K562 (cell line): ENCODE data around the gene ODC1. TPM values are rescaled to one million over a fixed set of nuclear protein-coding genes. Genes with fewer than 3 reads are reported as not detected.

ENCODE experiments used
- ARHGAP35 ChIP-seq: fragments of 450-650 bp; IDR thresholded peaks from 2 replicates; pipeline ENCODE4 v1.6.1; 2018; ENCODE audit not compliant: partially characterized antibody
- ELF1 ChIP-seq: fragments of 200-800 bp; sonication (Bioruptor generic); IDR thresholded peaks from 2 replicates; pipeline ENCODE4 v1.6.1; 2016; ENCODE audit warnings: missing genetic modification characterization, missing compliant biosample characterization
- GTF2E2 ChIP-seq: fragments of 200-800 bp; sonication (Bioruptor generic); IDR thresholded peaks from 2 replicates; pipeline ENCODE4 v1.6.1; 2016; ENCODE audit warnings: missing genetic modification characterization, missing compliant biosample characterization
- HMGN3 ChIP-seq: IDR thresholded peaks from 2 replicates; pipeline ENCODE4 v1.6.1; 2011; ENCODE audit warnings: borderline replicate concordance, low read depth, mild to moderate bottlenecking, mixed read lengths, low read length; ENCODE audit not compliant: insufficient read length; ENCODE audit errors: extremely low read depth
- JUN ChIP-seq, 2 experiments: sonication (generic) in 1 of 2; formaldehyde crosslinking in 1 of 2; IDR thresholded peaks; 2 replicates each; pipeline versions ENCODE4 v1.6.1 to v1.8.0; 2012 to 2022; ENCODE audit warnings: borderline replicate concordance in 2 of 2, mild to moderate bottlenecking in 2 of 2, improper control_type of control experiment in 1 of 2, low read depth in 1 of 2, low read length in 1 of 2, missing genetic modification reagents in 1 of 2
- KDM5B ChIP-seq: fragments of 200-600 bp; sonication (generic); IDR thresholded peaks from 2 replicates; pipeline ENCODE4 v1.6.1; 2012; ENCODE audit warnings: low read depth, mild to moderate bottlenecking, moderate library complexity, low read length, control low read depth, inconsistent platforms; ENCODE audit not compliant: insufficient replicate concordance
- KLF1 ChIP-seq: fragments of 450-650 bp; IDR thresholded peaks from 2 replicates; pipeline ENCODE4 v1.6.1; 2016; ENCODE audit warnings: missing genetic modification characterization, missing compliant biosample characterization
- KLF6 ChIP-seq: fragments of 250-450 bp; sonication (Bioruptor Pico); IDR thresholded peaks from 2 replicates; pipeline ENCODE4 v1.4.0; 2020; ENCODE audit warnings: mild to moderate bottlenecking, moderate library complexity, borderline replicate concordance
- MAZ ChIP-seq, 2 experiments: fragments of 450-650 bp in 1 of 2; sonication (generic) in 1 of 2; formaldehyde crosslinking; IDR thresholded peaks in 1 of 2; conservative IDR thresholded peaks in 1 of 2; 2 replicates each; pipeline versions ENCODE4 v1.4.0 to v1.5.0; 2020; ENCODE audit warnings: mild to moderate bottlenecking in 1 of 2, missing genetic modification reagents in 1 of 2
- PTBP1 ChIP-seq: fragments of 200-400 bp; formaldehyde crosslinking; IDR thresholded peaks from 2 replicates; pipeline ENCODE4 v1.6.1; 2017; ENCODE audit warnings: low read depth, low read length
- RBM25 ChIP-seq: fragments of 200-400 bp; formaldehyde crosslinking; IDR thresholded peaks from 2 replicates; pipeline ENCODE4 v1.6.1; 2018; ENCODE audit warnings: low read length, low read depth, moderate library complexity; ENCODE audit not compliant: severe bottlenecking
- SMARCE1 ChIP-seq: fragments of 450-650 bp; IDR thresholded peaks from 2 replicates; pipeline ENCODE4 v1.7.1; 2016; ENCODE audit warnings: mild to moderate bottlenecking
- ZBED1 ChIP-seq: IDR thresholded peaks from 2 replicates; pipeline ENCODE4 v1.6.1; 2014
- ZNF263 ChIP-seq: sonication (generic); formaldehyde crosslinking; IDR thresholded peaks from 2 replicates; pipeline ENCODE4 v1.8.0; 2022; ENCODE audit warnings: mild to moderate bottlenecking, missing genetic modification reagents, borderline replicate concordance
- polyA plus RNA-seq, 8 experiments: library from polyadenylated mRNA; depleted of rRNA in 4 of 8; stranded (reverse) in 5 of 8; unstranded in 3 of 8; fragments of >200 nt; fragmentation: Nextera tagmentation in 2 of 8; fragmentation: Illumina TruSeq in 1 of 8; extraction: Ambion mirVana in 2 of 8; extraction: Trizol in 1 of 8; gene quantifications; 2 replicates each; pipeline versions ENCODE4 v1.2.1 to v1.2.3, GENCODE V29; 2011 to 2014; ENCODE audit warnings: inconsistent platforms in 1 of 8, missing spikeins in 1 of 8
- total RNA-seq, 7 experiments: library from RNA; depleted of rRNA in 6 of 7; stranded (reverse); fragments of >200 nt in 6 of 7; fragmentation: Illumina TruSeq in 2 of 7; extraction: Trizol in 2 of 7; gene quantifications; 2 replicates each; pipeline versions ENCODE4 v1.2.1 to v1.2.3, GENCODE V29; 2011 to 2021; ENCODE audit warnings: low replicate concordance in 1 of 7
- TF ChIP-seq, protein P1 (sequence below): fragments of 450-650 bp; IDR thresholded peaks from 2 replicates; pipeline ENCODE4 v1.6.1; 2018; ENCODE audit warnings: mild to moderate bottlenecking, low read depth; ENCODE audit not compliant: partially characterized antibody
- TF ChIP-seq, protein P2 (sequence below), 2 experiments: fragments of 450-650 bp in 1 of 2; IDR thresholded peaks; 2 replicates each; pipeline ENCODE4 v1.6.1; 2011 to 2017; ENCODE audit warnings: low read depth in 2 of 2, antibody characterized with exemption in 1 of 2, borderline replicate concordance in 1 of 2, low read length in 1 of 2, mild to moderate bottlenecking in 1 of 2, mixed read lengths in 1 of 2; ENCODE audit not compliant: control insufficient read depth in 1 of 2
- TF ChIP-seq, protein P3 (sequence below): fragments of 450-650 bp; conservative IDR thresholded peaks from 2 replicates; pipeline ENCODE4 v1.6.1; 2016; ENCODE audit warnings: missing genetic modification characterization, low read depth, mild to moderate bottlenecking, control low read depth, missing compliant biosample characterization
- TF ChIP-seq, protein P4 (sequence below): sonication (generic); formaldehyde crosslinking; IDR thresholded peaks from 2 replicates; pipeline ENCODE4 v1.8.0; 2022; ENCODE audit warnings: mild to moderate bottlenecking, missing genetic modification reagents

ODC1 gene
- total and polyA plus RNA-seq, 9 of the 15 experiments (the other 6 are each of a cell fraction or from before 2014, with no cell fraction given): 142 to 563 (median 457) TPM

DNA sequence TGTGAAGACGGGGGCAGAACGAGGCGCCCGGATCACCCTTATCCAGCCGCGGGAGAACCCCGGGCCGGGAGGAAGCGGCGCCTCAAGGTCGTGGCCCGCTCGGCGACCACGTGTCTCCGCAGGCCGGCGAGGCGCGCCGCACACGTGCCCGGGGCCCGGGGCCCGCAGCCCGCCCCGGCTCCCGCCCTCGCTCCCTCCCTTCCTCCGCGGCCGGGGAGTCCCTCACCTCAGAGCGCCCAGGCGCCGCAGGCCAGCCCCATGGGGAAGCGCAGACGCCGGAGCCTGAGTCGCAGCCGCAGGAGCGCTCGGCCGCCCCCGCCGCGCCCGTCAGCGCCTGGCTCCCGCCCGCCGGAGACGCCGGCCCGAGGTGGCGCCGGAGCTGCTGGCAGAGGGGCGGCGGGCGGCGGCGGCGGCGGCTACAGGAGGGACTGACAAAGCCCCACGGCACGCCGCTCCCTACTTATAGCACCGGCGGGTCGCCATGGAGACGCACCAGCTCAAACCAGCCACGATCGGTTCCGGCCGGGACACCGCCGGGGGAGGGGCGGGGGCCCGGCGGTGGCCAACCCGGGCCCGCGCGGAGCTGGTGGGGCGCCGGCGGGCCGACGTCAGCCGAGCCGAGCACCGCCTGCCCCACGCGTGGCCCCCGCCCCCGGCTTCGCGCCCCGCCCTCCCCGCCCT is at the start of gene ODC1 (continued):
- 0 out of 2 replicates have a peak, but pooled peaks have one; percentile 55 for TF ChIP-seq ZNF263
- no peak for TF ChIP-seq SMARCE1
- TF ChIP-seq KLF1 (tag): peak; percentile 64; the same call in 1 of the 2 replicates
- peak; percentile 8 for TF ChIP-seq HMGN3
- TF ChIP-seq RBM25: peak; percentile 41
- TF ChIP-seq PTBP1: no peak
- TF ChIP-seq GTF2E2 (tag): peak; percentile 93; the same call in 1 of the 2 replicates
- TF ChIP-seq, protein P1, sequence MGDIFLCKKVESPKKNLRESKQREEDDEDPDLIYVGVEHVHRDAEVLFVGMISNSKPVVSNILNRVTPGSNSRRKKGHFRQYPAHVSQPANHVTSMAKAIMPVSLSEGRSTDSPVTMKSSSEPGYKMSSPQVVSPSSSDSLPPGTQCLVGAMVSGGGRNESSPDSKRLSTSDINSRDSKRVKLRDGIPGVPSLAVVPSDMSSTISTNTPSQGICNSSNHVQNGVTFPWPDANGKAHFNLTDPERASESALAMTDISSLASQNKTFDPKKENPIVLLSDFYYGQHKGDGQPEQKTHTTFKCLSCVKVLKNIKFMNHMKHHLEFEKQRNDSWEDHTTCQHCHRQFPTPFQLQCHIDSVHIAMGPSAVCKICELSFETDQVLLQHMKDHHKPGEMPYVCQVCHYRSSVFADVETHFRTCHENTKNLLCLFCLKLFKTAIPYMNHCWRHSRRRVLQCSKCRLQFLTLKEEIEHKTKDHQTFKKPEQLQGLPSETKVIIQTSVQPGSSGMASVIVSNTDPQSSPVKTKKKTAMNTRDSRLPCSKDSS: no peak
- no peak for TF ChIP-seq JUN (IDR thresholded peaks at IDR 0.05; ENCODE audit: borderline replicate concordance, low read depth, low read length)
- TF ChIP-seq JUN (CRISPR knock-in tag; IDR thresholded peaks at IDR 0.05; ENCODE audit: borderline replicate concordance): no peak; the same call in 1 of the 2 replicates
- TF ChIP-seq, protein P2, sequence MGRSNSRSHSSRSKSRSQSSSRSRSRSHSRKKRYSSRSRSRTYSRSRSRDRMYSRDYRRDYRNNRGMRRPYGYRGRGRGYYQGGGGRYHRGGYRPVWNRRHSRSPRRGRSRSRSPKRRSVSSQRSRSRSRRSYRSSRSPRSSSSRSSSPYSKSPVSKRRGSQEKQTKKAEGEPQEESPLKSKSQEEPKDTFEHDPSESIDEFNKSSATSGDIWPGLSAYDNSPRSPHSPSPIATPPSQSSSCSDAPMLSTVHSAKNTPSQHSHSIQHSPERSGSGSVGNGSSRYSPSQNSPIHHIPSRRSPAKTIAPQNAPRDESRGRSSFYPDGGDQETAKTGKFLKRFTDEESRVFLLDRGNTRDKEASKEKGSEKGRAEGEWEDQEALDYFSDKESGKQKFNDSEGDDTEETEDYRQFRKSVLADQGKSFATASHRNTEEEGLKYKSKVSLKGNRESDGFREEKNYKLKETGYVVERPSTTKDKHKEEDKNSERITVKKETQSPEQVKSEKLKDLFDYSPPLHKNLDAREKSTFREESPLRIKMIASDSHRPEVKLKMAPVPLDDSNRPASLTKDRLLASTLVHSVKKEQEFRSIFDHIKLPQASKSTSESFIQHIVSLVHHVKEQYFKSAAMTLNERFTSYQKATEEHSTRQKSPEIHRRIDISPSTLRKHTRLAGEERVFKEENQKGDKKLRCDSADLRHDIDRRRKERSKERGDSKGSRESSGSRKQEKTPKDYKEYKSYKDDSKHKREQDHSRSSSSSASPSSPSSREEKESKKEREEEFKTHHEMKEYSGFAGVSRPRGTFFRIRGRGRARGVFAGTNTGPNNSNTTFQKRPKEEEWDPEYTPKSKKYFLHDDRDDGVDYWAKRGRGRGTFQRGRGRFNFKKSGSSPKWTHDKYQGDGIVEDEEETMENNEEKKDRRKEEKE (IDR thresholded peaks at IDR 0.05; ENCODE audit: borderline replicate concordance in 1 of 2, control insufficient read depth in 1 of 2, low read depth in 2 of 2, low read length in 1 of 2): 0 out of 4 replicates have a peak, but pooled peaks of 1 of the 2 experiments have one; percentile 45
- TF ChIP-seq KDM5B: peak; percentile 71
- TF ChIP-seq KLF6 (CRISPR knock-in tag): no peak
- TF ChIP-seq, protein P3, sequence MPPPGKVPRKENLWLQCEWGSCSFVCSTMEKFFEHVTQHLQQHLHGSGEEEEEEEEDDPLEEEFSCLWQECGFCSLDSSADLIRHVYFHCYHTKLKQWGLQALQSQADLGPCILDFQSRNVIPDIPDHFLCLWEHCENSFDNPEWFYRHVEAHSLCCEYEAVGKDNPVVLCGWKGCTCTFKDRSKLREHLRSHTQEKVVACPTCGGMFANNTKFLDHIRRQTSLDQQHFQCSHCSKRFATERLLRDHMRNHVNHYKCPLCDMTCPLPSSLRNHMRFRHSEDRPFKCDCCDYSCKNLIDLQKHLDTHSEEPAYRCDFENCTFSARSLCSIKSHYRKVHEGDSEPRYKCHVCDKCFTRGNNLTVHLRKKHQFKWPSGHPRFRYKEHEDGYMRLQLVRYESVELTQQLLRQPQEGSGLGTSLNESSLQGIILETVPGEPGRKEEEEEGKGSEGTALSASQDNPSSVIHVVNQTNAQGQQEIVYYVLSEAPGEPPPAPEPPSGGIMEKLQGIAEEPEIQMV (tag): no peak
- no peak for TF ChIP-seq ZBED1
- TF ChIP-seq, protein P4, sequence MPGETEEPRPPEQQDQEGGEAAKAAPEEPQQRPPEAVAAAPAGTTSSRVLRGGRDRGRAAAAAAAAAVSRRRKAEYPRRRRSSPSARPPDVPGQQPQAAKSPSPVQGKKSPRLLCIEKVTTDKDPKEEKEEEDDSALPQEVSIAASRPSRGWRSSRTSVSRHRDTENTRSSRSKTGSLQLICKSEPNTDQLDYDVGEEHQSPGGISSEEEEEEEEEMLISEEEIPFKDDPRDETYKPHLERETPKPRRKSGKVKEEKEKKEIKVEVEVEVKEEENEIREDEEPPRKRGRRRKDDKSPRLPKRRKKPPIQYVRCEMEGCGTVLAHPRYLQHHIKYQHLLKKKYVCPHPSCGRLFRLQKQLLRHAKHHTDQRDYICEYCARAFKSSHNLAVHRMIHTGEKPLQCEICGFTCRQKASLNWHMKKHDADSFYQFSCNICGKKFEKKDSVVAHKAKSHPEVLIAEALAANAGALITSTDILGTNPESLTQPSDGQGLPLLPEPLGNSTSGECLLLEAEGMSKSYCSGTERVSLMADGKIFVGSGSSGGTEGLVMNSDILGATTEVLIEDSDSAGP (CRISPR knock-in tag): no peak
- TF ChIP-seq ARHGAP35: no peak
- TF ChIP-seq MAZ (CRISPR knock-in tag; conservative IDR thresholded peaks at IDR 0.05 in 1 of 2, IDR thresholded peaks at IDR 0.05 in 1 of 2): peak in 1 of 2 experiments; percentile 75; a peak in 3 of 4 replicates
- no peak for TF ChIP-seq ELF1 (tag)
